Aorta (tissue), 5 donors: ENCODE data around the gene PDE8B. TPM values are rescaled to one million over a fixed set of nuclear protein-coding genes. Genes with fewer than 3 reads are reported as not detected.
"Not testable (repeated sequence)": the region's sequence is repeated elsewhere in the genome, so short reads cannot be mapped to it uniquely, and the experiment has no call there.

Experiments
- ATAC-seq: fragments of 200-7000 bp; cut with Tn5 transposase; one replicate; pipeline ENCODE4 v1.9.1; 2022; ENCODE audit warnings: moderate library complexity; ENCODE audit not compliant: low FRiP score
- DNase-seq, 2 donors: peaks; one replicate each; pipeline ENCODE4 v3.0.0-alpha.2; 2020
- H3K27ac ChIP-seq, 2 donors: one replicate each; pipeline ENCODE4 v1.5.1; 2013; ENCODE audit warnings: low read length in 2 of 2, mild to moderate bottlenecking in 2 of 2, moderate library complexity in 2 of 2, control low read depth in 1 of 2, inconsistent platforms in 1 of 2, low read depth in 1 of 2
- H3K27me3 ChIP-seq, 2 donors: one replicate each; pipeline ENCODE4 v1.6.1; 2013; ENCODE audit warnings: control low read depth in 1 of 2, low read length in 1 of 2, mild to moderate bottlenecking in 1 of 2, moderate library complexity in 1 of 2; ENCODE audit not compliant: insufficient read depth in 2 of 2, control insufficient read depth in 1 of 2
- H3K36me3 ChIP-seq, 2 donors: one replicate each; pipeline ENCODE4 v1.6.1; 2013; ENCODE audit warnings: control low read depth in 1 of 2, low read length in 1 of 2, mild to moderate bottlenecking in 1 of 2; ENCODE audit not compliant: insufficient read depth in 2 of 2, control insufficient read depth in 1 of 2
- H3K4me1 ChIP-seq, 2 donors: one replicate each; pipeline ENCODE4 v1.6.1; 2013; ENCODE audit warnings: low read length in 2 of 2, control low read depth in 1 of 2, mild to moderate bottlenecking in 1 of 2, moderate library complexity in 1 of 2; ENCODE audit not compliant: insufficient read depth in 2 of 2, control insufficient read depth in 1 of 2
- H3K4me3 ChIP-seq, 2 donors: one replicate each; pipeline ENCODE4 v1.5.1; 2013; ENCODE audit warnings: low read length in 2 of 2, control low read depth in 1 of 2, mild to moderate bottlenecking in 1 of 2
- H3K9me3 ChIP-seq: one replicate; pipeline ENCODE4 v1.6.1; 2013; ENCODE audit warnings: mild to moderate bottlenecking, low read length; ENCODE audit not compliant: control insufficient read depth
- WGBS, 2 donors: extraction: QIAGEN DNeasy Blood & Tissue Kit; methylation state at CpG; one replicate each; pipeline ENCODE4 v1.1.7; 2013; 5-methylcytosine and 5-hydroxymethylcytosine counted together
- intact Hi-C, 2 donors: fragments of 100-400 bp; cut with DNase I; formaldehyde crosslinking; loops; one replicate each; pipeline versions ENCODE4 v1.14.2 to v1.15.0; 2022
- polyA plus RNA-seq, 2 donors: library from polyadenylated mRNA; stranded (reverse); fragments of 200-250 nt; gene quantifications; one replicate each; pipeline ENCODE4 v1.2.3, GENCODE V29; 2013
- total RNA-seq, 2 donors: library from RNA; stranded (reverse); fragmentation: NEBNext Ultra II Directional; extraction: Animal tissue kit (Norgen Biotek cat#: 25700); gene quantifications; one replicate each; pipeline ENCODE4 v1.2.1, GENCODE V29; 2021
- donor health status: healthy with polysubstance abuse.
- donor health status: Bipolar disorder and iron deficiency.
- donor health status: DM: no; HTN: no; CAD: no.
- donor health status: DM: no; HTN: no; CAD: no.
- donor health status: DM: yes; HTN: yes; CAD: no.

PDE8B gene
- total and polyA plus RNA-seq, 4 donors: 16.3 to 42.6 (median 22.1) TPM

DNA sequence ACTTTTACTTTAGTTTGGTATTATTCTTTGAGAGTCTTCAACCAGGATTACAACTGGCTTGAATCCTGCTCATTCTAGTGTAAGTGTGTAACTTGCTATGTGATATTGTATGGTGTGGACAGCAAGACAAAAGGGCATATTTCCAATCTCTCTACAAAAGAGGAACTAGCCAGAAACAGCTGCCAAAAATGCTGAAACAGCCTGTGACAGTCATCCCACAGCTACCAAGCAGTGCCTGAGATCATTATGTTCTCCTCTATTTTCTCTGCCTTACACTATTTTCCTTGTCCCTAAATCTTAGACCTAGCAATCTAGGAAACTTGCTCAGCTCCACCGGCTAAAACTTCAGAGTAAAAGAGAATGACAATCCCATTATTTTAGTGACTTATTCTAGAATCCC, 238.8 kb downstream of the PDE8B start:
- H3K27me3 ChIP-seq: no peaks in the 10 kb centered on the region
- peaks cover 0 to 9% of the 10 kb centered on the region in 2 donors for H3K4me1 ChIP-seq
- no peak overlapping the region for H3K4me3 ChIP-seq
- 7 to 10% methylated on average over 1 of the region's 1 CpG for WGBS, 2 donors
- intact Hi-C loops: no loop called here
- H3K36me3 ChIP-seq: peaks cover 2 to 3% of the 10 kb centered on the region in 2 donors
- H3K9me3 ChIP-seq: peaks cover 2% of the 10 kb centered on the region
- DNase-seq (peak in 1 of 2 donors; percentile 50), ATAC-seq (peak; percentile 57)
- no peak overlapping the region for H3K27ac ChIP-seq

DNA sequence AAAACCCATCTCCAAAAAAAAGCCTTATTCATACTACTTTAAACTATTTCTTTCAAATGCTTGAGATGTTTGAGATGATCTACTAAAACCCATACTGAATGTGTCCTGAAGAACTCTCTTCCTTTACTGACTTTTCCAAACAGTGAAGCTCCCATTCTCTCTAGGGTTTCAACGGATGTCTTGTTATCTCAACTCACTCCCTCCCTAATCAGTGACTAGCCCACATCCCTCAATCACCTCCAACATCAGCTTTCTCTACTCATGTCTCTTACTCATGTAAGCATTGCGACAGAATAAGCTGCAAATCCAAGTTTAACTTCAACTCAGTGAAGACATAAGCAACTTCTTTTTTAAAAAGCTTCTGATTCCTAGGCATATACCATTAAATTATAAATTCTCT, 239.5 kb downstream of the PDE8B start:
- no peaks in the 10 kb centered on the region for H3K27me3 ChIP-seq
- DNase-seq (no peak), ATAC-seq (no peak)
- peaks cover 0 to 9% of the 10 kb centered on the region in 2 donors for H3K4me1 ChIP-seq
- WGBS, 2 donors: 63 to 67% methylated on average over 2 of the region's 2 CpGs
- peaks cover 2% of the 10 kb centered on the region for H3K9me3 ChIP-seq
- no peak overlapping the region for H3K27ac ChIP-seq
- intact Hi-C loops: no loop called here
- H3K4me3 ChIP-seq: no peak overlapping the region
- peaks cover 2 to 3% of the 10 kb centered on the region in 2 donors for H3K36me3 ChIP-seq

DNA sequence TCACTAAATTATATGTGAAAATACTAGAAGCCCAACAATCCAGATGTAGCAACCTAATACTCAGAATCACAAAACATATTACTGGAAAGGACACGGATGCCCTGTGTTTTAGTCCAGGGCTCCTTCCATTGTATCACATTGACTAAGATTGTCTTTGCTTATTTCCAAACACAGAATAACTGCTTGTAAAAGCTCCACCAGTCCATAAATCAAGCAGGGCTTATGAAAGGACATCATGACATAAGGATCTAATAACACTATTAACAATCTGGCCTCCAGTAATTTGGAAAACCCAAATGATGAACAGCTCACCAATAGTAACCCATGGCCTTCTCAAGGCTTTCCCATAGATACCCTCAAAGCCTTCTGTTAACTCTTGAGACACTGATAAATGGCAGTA, 241.9 kb downstream of the PDE8B start:
- Histone ChIP-seq H3K27ac (no peak overlapping the region), H3K27me3 (no peaks in the 10 kb centered on the region), H3K36me3 (peaks cover 2 to 3% of the 10 kb centered on the region in 2 donors), H3K4me1 (peaks cover 0 to 9% of the 10 kb centered on the region in 2 donors), H3K9me3 (peaks cover 2% of the 10 kb centered on the region), H3K4me3 (no peak overlapping the region)
- no peak for ATAC-seq
- WGBS, 2 donors: 90 to 97% methylated on average over 1 of the region's 1 CpG
- DNase-seq: no peak
- intact Hi-C loops: no loop called here

DNA sequence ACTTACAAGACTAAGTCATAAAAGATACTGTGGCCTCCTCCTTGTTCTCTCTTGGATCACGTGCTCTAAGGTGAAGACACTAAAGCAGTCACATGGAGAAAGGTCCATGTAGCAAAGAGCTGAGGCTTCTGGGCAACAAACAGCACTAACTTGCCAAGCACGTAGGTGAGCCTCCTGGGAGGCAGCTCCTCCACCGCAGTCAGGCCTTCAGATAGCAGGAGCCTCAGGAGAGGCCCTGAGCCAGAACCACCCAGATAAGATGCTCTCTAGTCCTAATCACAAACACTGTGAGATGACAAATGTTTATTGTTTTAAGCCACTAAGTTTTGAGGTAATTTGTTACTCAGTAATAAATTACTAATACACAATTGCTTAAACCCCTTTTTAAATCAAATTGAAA, 243.6 kb downstream of the PDE8B start:
- Histone ChIP-seq H3K36me3 (no peaks in the 10 kb centered on the region), H3K27ac (no peak overlapping the region), H3K4me3 (no peak overlapping the region), H3K27me3 (no peaks in the 10 kb centered on the region), H3K9me3 (no peaks in the 10 kb centered on the region), H3K4me1 (peaks cover 0 to 9% of the 10 kb centered on the region in 2 donors)
- no peak for ATAC-seq
- 95 to 98% methylated on average over 3 of the region's 3 CpGs for WGBS, 2 donors
- no peak for DNase-seq
- intact Hi-C loops: no loop called here

DNA sequence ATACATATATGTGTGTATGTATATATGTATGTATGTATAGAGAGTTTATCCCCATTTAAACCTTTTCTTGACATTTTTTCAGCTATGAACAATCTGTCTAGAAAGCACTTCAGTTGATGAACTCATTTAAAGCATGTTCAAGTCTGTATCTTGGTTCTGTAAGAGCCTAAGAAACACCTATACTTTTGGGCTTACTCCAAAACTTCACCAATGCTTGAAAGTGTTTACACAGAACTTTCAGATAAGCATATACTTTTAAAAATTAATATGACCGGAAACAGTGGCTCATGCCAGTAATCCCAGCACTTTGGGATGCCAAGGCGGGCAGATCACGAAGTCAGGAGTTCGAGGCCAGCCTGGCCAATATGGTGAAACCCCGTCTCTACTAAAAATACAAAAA, 250.8 kb downstream of the PDE8B start:
- 93 to 94% methylated on average over 5 of the region's 5 CpGs for WGBS, 2 donors
- DNase-seq (no peak), ATAC-seq (no peak)
- no peak overlapping the region for H3K27ac ChIP-seq
- H3K9me3 ChIP-seq: no peaks in the 10 kb centered on the region
- no peaks in the 10 kb centered on the region for H3K4me1 ChIP-seq
- H3K4me3 ChIP-seq: no peak overlapping the region
- H3K27me3 ChIP-seq: no peaks in the 10 kb centered on the region
- H3K36me3 ChIP-seq: no peaks in the 10 kb centered on the region
- intact Hi-C loops: no loop called here

DNA sequence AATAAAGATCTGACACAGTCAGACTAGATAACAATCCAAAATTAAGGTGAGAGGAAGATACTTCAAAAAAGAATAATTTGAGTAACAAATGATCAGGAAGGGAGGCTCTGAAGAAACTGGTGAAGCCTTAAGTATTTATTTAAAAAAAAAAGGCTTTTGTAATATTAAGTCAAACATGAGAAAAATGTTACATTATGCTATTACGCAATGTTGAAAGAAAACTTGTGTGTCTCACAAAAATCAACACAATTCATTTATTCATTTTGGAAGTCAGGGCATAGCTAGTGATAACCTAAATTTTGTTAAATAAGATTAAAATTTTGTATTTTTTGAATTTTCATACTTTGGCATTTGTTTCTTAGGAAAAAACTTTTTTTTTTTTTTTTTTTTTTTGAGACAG, 253.4 kb downstream of the PDE8B start:
- no peaks in the 10 kb centered on the region for H3K4me1 ChIP-seq
- 92 to 95% methylated on average over 1 of the region's 1 CpG for WGBS, 2 donors
- DNase-seq (no peak), ATAC-seq (no peak)
- no peaks in the 10 kb centered on the region for H3K27me3 ChIP-seq
- no peak overlapping the region for H3K27ac ChIP-seq
- intact Hi-C loops: no loop called here
- no peaks in the 10 kb centered on the region for H3K36me3 ChIP-seq
- H3K4me3 ChIP-seq: no peak overlapping the region
- no peaks in the 10 kb centered on the region for H3K9me3 ChIP-seq

DNA sequence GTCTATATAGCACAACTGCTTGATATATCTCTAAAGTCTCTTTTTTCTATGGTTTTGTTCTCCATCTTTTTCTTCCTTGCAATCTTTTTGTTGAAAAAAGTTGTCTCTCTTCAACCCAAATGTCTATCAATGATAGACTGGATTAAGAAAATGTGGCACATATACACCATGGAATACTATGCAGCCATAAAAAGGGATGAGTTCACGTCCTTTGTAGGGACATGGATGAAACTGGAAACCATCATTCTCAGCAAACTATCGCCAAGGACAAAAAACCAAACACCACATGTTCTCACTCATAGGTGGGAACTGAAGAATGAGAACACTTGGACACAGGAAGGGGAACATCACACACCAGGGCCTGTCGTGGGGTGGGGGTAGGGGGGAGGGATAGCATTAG, 258.4 kb downstream of the PDE8B start:
- DNase-seq, ATAC-seq, H3K4me1 ChIP-seq, H3K36me3 ChIP-seq, H3K4me3 ChIP-seq, H3K27ac ChIP-seq, H3K27me3 ChIP-seq, intact Hi-C loops, H3K9me3 ChIP-seq: not testable (repeated sequence)
- 94 to 96% methylated on average over 3 of the region's 3 CpGs for WGBS, 2 donors

DNA sequence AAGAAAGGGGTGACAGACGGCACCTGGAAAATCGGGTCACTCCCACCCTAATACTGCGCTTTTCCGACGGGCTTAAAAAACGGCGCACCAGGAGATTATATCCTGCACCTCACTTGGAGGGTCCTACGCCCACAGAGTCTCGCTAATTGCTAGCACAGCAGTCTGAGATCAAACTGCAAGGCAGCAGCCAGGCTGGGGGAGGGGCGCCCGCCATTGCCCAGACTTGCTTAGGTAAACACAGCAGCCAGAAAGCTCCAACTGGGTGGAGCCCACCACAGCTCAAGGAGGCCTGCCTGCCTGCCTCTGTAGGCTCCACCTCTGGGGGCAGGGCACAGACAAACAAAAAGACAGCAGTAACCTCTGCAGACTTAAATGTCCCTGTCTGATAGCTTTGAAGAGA, 264.6 kb downstream of the PDE8B start:
- ATAC-seq, DNase-seq, H3K36me3 ChIP-seq, intact Hi-C loops, H3K9me3 ChIP-seq, H3K27ac ChIP-seq, H3K27me3 ChIP-seq, H3K4me1 ChIP-seq, H3K4me3 ChIP-seq: not testable (repeated sequence)
- 95 to 98% methylated on average over 10 to 11 of the region's 11 CpGs for WGBS, 2 donors
